Ectodermal cell (in vitro differentiated cells): ENCODE results near the gene ARVCF.

Experiments used
- H3K27ac ChIP-seq: 2 replicates; pipeline ENCODE4 v1.7.0; 2013; ENCODE audit warnings: mild to moderate bottlenecking, low read depth, low read length; ENCODE audit not compliant: insufficient read depth, poor library complexity, severe bottlenecking
- H3K27me3 ChIP-seq: 2 replicates; pipeline ENCODE4 v1.7.0; 2013; ENCODE audit warnings: mild to moderate bottlenecking, low read length; ENCODE audit not compliant: insufficient read depth, control insufficient read depth, poor library complexity, severe bottlenecking
- H3K36me3 ChIP-seq: one replicate; pipeline ENCODE4 v1.7.0; 2013; ENCODE audit warnings: low read length; ENCODE audit not compliant: control insufficient read depth, insufficient read depth
- H3K4me1 ChIP-seq: one replicate; pipeline ENCODE4 v1.7.0; 2013; ENCODE audit warnings: low read length; ENCODE audit not compliant: control insufficient read depth, insufficient read depth
- H3K4me3 ChIP-seq: 2 replicates; pipeline ENCODE4 v1.7.0; 2013; ENCODE audit warnings: low read depth, low read length, control low read depth; ENCODE audit not compliant: insufficient read depth
- H3K9me3 ChIP-seq: 2 replicates; pipeline ENCODE4 v1.7.0; 2013; ENCODE audit warnings: mild to moderate bottlenecking, low read length, moderate library complexity; ENCODE audit not compliant: control insufficient read depth
- WGBS, 2 experiments: methylation state at CpG; one replicate each; pipeline ENCODE4 v1.1.7; 2013; ENCODE audit warnings: missing lambda C conversion rate in 2 of 2; 5-methylcytosine and 5-hydroxymethylcytosine counted together

ARVCF gene

DNA sequence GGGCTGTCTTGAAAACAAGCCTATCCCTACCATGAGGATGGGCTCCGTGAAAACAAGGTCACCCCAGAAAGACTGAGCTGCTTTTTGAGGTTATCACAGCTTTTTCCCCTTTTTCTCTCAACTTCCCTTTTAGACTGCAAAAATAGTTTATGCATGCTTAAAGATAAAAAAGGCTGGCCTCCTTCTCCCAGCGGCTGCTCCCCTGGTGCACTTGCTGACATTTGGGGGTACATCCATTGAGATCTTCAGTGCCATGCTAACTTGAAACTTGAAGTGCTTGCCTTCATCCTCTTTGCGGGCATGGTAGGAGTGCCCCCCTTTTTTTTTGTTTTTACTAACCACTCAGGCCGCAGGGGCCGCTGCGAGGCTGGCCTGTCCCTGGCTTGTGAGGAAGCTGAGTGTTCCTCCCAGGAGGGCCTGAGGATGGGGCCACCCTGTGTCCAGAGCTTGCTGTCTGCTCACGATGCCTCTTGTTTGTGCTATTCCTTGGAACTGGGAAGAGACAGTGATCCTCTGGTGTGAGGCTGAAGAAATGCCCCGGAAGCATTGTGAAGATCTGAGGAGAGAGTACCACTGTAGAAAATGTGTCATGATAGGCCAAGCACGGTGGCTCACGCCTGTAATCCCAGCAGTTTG lies 6.5 kb upstream of the ARVCF start:
- Histone ChIP-seq H3K9me3 (no peaks in the 10 kb centered on the region), H3K36me3 (no peaks in the 10 kb centered on the region), H3K4me1 (no peaks in the 10 kb centered on the region), H3K27me3 (peaks cover 34% of the 10 kb centered on the region), H3K27ac (no peak overlapping the region), H3K4me3 (no peak overlapping the region)
- WGBS, 2 experiments, result 94% methylated on average over 10 of the region's 10 CpGs

- Histone ChIP-seq H3K4me1 (peaks cover under 1% of the 10 kb centered on the region), H3K27ac (no peak overlapping the region), H3K4me3 (no peak overlapping the region), H3K27me3 (peaks cover 41% of the 10 kb centered on the region), H3K36me3 (no peaks in the 10 kb centered on the region), H3K9me3 (no peaks in the 10 kb centered on the region)
- WGBS, 2 experiments, result 94% methylated on average over 11 of the region's 11 CpGs
Observed at GRCh38 chr22:20022231-20022977, 5.8 kb upstream of the ARVCF start.

- H3K4me1 ChIP-seq, result peaks cover 4% of the 10 kb centered on the region
- 12 to 13% methylated on average over 36 of the region's 36 CpGs for WGBS, 2 experiments
- H3K4me3 ChIP-seq, result peak overlapping the region; percentile 65
- no peaks in the 10 kb centered on the region for H3K36me3 ChIP-seq
- H3K9me3 ChIP-seq, result no peaks in the 10 kb centered on the region
- peaks cover 50% of the 10 kb centered on the region for H3K27me3 ChIP-seq
- no peak overlapping the region for H3K27ac ChIP-seq
Observed at GRCh38 chr22:20021196-20022181, 4.9 kb upstream of the ARVCF start.

DNA sequence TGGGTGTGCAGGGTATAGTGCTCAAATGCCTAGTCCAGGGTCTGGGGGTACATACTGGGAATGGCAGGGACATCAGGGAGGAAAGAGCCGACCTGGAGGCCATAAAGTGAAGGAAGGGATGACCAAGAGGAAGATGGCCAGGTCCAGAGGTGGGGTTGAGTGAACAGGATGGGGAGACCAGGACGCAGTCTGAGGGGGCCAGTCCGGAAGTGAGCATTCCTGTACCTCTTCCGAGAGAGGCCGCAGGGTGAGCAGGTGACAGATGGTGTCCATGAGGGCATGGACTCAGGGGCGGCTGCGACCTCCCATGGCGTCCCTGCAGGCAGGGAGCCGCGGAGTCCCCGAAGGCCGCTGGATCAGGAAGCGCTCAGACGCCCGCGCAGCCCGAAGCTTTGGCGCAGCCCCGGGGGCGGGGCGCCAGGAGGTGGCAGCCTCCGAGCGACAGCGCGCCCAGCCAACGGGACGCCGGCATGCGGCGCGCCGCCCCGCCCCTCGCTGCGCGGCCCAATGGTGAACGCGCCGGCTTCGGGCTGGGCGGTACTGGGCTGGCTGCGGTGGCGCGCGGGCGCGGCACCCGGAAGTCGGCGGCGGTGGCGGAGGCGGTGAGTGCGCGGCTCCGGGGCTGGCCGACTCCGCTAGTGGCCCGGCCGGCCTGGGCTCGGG lies 4.0 kb upstream of the ARVCF start, which contains the start of gene TANGO2:
Gene TANGO2, plus strand, starts transcription at position 578 of the 663 bp plus-strand sequence. CDS start 15,689 bp downstream, outside the sequence.
- Histone ChIP-seq H3K4me3 (peak within 1 kb of the TSS; percentile 65), H3K27me3 (peaks cover 58% of the 10 kb centered on the region), H3K36me3 (no peaks in the 10 kb centered on the region), H3K4me1 (peaks cover 4% of the 10 kb centered on the region), H3K9me3 (no peaks in the 10 kb centered on the region), H3K27ac (no peak within 1 kb of the TSS)
- WGBS, 2 experiments, result 2 to 3% methylated on average over 61 of the region's 61 CpGs

DNA sequence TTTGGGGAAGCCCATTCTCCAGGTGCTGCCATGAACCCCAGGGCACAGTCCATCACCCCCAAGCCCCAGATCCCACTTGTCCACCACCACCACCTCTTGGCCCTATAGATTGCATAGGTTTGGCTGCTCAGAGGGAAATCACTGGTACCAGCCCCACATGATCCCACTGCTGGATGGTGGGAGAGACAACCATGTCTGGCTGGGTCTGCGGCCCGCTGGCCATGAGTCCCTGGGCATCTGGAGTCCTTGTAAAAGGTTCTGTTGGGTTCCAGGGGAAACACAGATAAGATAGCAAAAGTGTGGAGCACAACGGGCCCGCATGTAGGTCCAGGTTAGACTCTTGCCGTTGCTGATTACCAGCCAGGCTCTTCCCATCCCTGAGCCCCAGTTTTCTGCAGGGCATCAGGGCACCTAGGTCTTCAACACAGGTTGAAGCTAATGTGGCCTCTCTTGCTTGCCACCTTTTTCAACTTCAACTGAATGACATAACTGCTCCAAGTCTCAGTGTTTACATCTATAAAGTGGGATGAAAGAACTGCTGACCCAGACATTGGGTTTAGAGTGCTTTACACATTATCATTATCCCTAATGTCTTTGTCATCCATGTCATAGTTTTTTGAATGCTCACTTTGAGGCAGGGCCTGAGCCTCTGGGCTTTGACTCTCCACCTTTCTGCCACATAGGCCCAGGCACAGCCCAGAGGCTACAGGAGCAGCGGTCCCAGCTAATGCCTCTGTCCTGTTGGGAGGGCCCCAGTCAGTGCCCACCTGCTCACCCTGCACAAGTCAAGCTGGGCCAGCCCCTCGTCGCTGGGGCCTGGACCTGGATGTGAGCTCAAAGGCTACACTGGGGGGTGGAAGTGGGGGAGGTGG lies 3.3 kb upstream of the ARVCF start:
- WGBS, 2 experiments, result 84 to 87% methylated on average over 8 of the region's 8 CpGs
- Histone ChIP-seq H3K27ac (no peak overlapping the region), H3K27me3 (peaks cover 66% of the 10 kb centered on the region), H3K4me3 (peak overlapping the region; percentile 12), H3K4me1 (peaks cover 4% of the 10 kb centered on the region), H3K9me3 (no peaks in the 10 kb centered on the region), H3K36me3 (no peaks in the 10 kb centered on the region)

GRCh38 chr22:20018001-20018400 lies 1.4 kb upstream of the ARVCF start:
- Histone ChIP-seq H3K9me3 (no peaks in the 10 kb centered on the region), H3K4me3 (no peak overlapping the region), H3K36me3 (no peaks in the 10 kb centered on the region), H3K27me3 (peaks cover 73% of the 10 kb centered on the region), H3K4me1 (peaks cover 4% of the 10 kb centered on the region), H3K27ac (no peak overlapping the region)
- 82 to 85% methylated on average over 5 of the region's 5 CpGs for WGBS, 2 experiments

GRCh38 chr22:20017622-20017958 lies 967 bp upstream of the ARVCF start:
- H3K27me3 ChIP-seq, result peaks cover 73% of the 10 kb centered on the region
- no peaks in the 10 kb centered on the region for H3K36me3 ChIP-seq
- H3K27ac ChIP-seq, result no peak overlapping the region
- WGBS, 2 experiments, result 61% methylated on average over 9 of the region's 9 CpGs
- peak overlapping the region; percentile 47 for H3K4me3 ChIP-seq
- H3K4me1 ChIP-seq, result peaks cover 4% of the 10 kb centered on the region
- H3K9me3 ChIP-seq, result no peaks in the 10 kb centered on the region

GRCh38 chr22:20015971-20016733 lies 471 bp downstream of the ARVCF start:
- H3K9me3 ChIP-seq, result no peaks in the 10 kb centered on the region
- peak overlapping the region; percentile 47 for H3K4me3 ChIP-seq
- H3K36me3 ChIP-seq, result no peaks in the 10 kb centered on the region
- H3K4me1 ChIP-seq, result peaks cover 4% of the 10 kb centered on the region
- 1% methylated on average over 101 of the region's 101 CpGs for WGBS, 2 experiments
- H3K27ac ChIP-seq, result no peak overlapping the region
- H3K27me3 ChIP-seq, result peaks cover 65% of the 10 kb centered on the region
